ENCODE results near the gene ZGRF1.

- no peak for TF ChIP-seq CTCF (IDR thresholded peaks at IDR 0.05)
- no peak for TF ChIP-seq POLR2A (IDR thresholded peaks at IDR 0.05)
- no peak for TF ChIP-seq POLR2AphosphoS5 (IDR thresholded peaks at IDR 0.05)
Measured at GRCh38 chr4:112504807-112505206, 131.9 kb downstream of the ZGRF1 start.
